ENCODE measurements around the gene PAPPA.

Gene PAPPA

GRCh38 chr9:116303886-116304538, 150.4 kb downstream of the PAPPA start:
- Histone ChIP-seq H3K4me3 (ENCODE audit: low read depth, low read length) (no peak overlapping the region), H3K9me3 (ENCODE audit: control insufficient read depth, insufficient read depth, low read depth, low read length) (no peaks in the 10 kb centered on the region), H3K4me1 (ENCODE audit: control insufficient read depth, insufficient read depth, low read length) (no peaks in the 10 kb centered on the region), H3K36me3 (ENCODE audit: control insufficient read depth in 2 of 2, insufficient read depth in 1 of 2, low read length in 2 of 2) (no peaks in the 10 kb centered on the region), H3K27ac (ENCODE audit: extremely low read depth, low read depth, low read length) (no peak overlapping the region)
- ChIA-PET CTCF (no interaction called here), POLR2A (interaction anchor here (0.6 kb wide), 1 partner anchor 11 kb away, joined by 3 read pairs; no protein-coding TSS in a partner anchor)
- no peak for TF ChIP-seq ZNF175 (tag by site-specific recombination; IDR thresholded peaks at IDR 0.05)
- TF ChIP-seq ELK4 (IDR thresholded peaks at IDR 0.05; ENCODE audit: borderline replicate concordance, low read depth, low read length) = no peak
- no peak for TF ChIP-seq HOXA7 (CRISPR knock-in tag; IDR thresholded peaks at IDR 0.05; ENCODE audit: borderline replicate concordance)
- TF ChIP-seq ZBTB1 (tag by site-specific recombination; IDR thresholded peaks at IDR 0.05) = no peak
- no peak for TF ChIP-seq INSM2 (tag by site-specific recombination; IDR thresholded peaks at IDR 0.05)
- TF ChIP-seq ZNF571 (tag by site-specific recombination; IDR thresholded peaks at IDR 0.05) = no peak
- no peak for TF ChIP-seq ZNF776 (tag by site-specific recombination; IDR thresholded peaks at IDR 0.05; ENCODE audit: borderline replicate concordance)
- no peak for TF ChIP-seq ZNF704 (tag by site-specific recombination; IDR thresholded peaks at IDR 0.05)
- TF ChIP-seq OVOL3 (tag by site-specific recombination; IDR thresholded peaks at IDR 0.05) = no peak
- no peak for TF ChIP-seq ZNF670 (tag by site-specific recombination; IDR thresholded peaks at IDR 0.05; ENCODE audit: low read depth)
- no peak for TF ChIP-seq ZNF302 (tag by site-specific recombination; IDR thresholded peaks at IDR 0.05; ENCODE audit: low read depth)
- TF ChIP-seq SP3 (tag by site-specific recombination; IDR thresholded peaks at IDR 0.05) = no peak
- no peak for TF ChIP-seq ZBTB7A (tag by site-specific recombination; IDR thresholded peaks at IDR 0.05; ENCODE audit: low read depth)
- no peak for TF ChIP-seq ZNF155 (tag by site-specific recombination; IDR thresholded peaks at IDR 0.05)
- no peak for TF ChIP-seq ZNF324 (tag by site-specific recombination; IDR thresholded peaks at IDR 0.05)

GRCh38 chr9:116304761-116305160, 151.2 kb downstream of the PAPPA start:
- H3K4me3 ChIP-seq (ENCODE audit: low read depth, low read length) = no peak overlapping the region
- no peak overlapping the region for H3K27ac ChIP-seq (ENCODE audit: extremely low read depth, low read depth, low read length)
- H3K9me3 ChIP-seq (ENCODE audit: control insufficient read depth, insufficient read depth, low read depth, low read length) = no peaks in the 10 kb centered on the region
- POLR2A ChIA-PET = interaction anchor here (0.6 kb wide), 1 partner anchor 10 kb away, joined by 3 read pairs; no protein-coding TSS in a partner anchor
- CTCF ChIA-PET = interaction anchor here (0.9 kb wide), 1 partner anchor 10 kb away, joined by 3 read pairs; no protein-coding TSS in a partner anchor
- no peaks in the 10 kb centered on the region for H3K36me3 ChIP-seq (ENCODE audit: control insufficient read depth in 2 of 2, insufficient read depth in 1 of 2, low read length in 2 of 2)
- H3K4me1 ChIP-seq (ENCODE audit: control insufficient read depth, insufficient read depth, low read length) = no peaks in the 10 kb centered on the region
- TF ChIP-seq BCL6B (tag by site-specific recombination; IDR thresholded peaks at IDR 0.05) (no peak), KLF1 (tag by site-specific recombination; IDR thresholded peaks at IDR 0.05) (no peak), ZNF558 (tag by site-specific recombination; IDR thresholded peaks at IDR 0.05) (no peak), ZNF133 (tag by site-specific recombination; IDR thresholded peaks at IDR 0.05) (no peak), MYNN (tag by site-specific recombination; IDR thresholded peaks at IDR 0.05; ENCODE audit: borderline replicate concordance) (no peak), ZNF48 (tag by site-specific recombination; IDR thresholded peaks at IDR 0.05) (no peak), ZSCAN23 (tag by site-specific recombination; IDR thresholded peaks at IDR 0.05) (no peak), ZNF596 (tag by site-specific recombination; IDR thresholded peaks at IDR 0.05) (no peak), ZNF311 (tag by site-specific recombination; IDR thresholded peaks at IDR 0.05; ENCODE audit: borderline replicate concordance) (no peak), ZNF280D (tag by site-specific recombination; IDR thresholded peaks at IDR 0.05) (no peak), ZBTB48 (tag by site-specific recombination; IDR thresholded peaks at IDR 0.05) (no peak), ZEB2 (tag by site-specific recombination; IDR thresholded peaks at IDR 0.05) (no peak)

Measured in HEK293 (cell line).